ENCODE measurements around the gene RASGRF2. TPM values are rescaled to one million over a fixed set of nuclear protein-coding genes. Genes with fewer than 3 reads are reported as not detected.

Gene RASGRF2
- total RNA-seq, 1 experiment from 2014 or later = 0.48 TPM

GRCh38 chr5:81171769-81172168 lies 211.6 kb downstream of the RASGRF2 start:
- intact Hi-C loops (cut with micrococcal nuclease; ENCODE audit: unreplicated experiment) = no loop called here
- H3K9me2 ChIP-seq (ENCODE audit: insufficient read depth) = no peaks in the 10 kb centered on the region
- peak; percentile 4 to 45 for DNase-seq
- no peaks in the 10 kb centered on the region for H4K20me1 ChIP-seq (ENCODE audit: insufficient read depth)
- peak overlapping the region; percentile 32; the same call in 1 of the 2 replicates for H3K4me2 ChIP-seq
- no peaks in the 10 kb centered on the region for H3K4me1 ChIP-seq (replicated peaks; ENCODE audit: insufficient read depth)
- no peaks in the 10 kb centered on the region for H3K27me3 ChIP-seq (ENCODE audit: insufficient read depth, low read depth)
- no TSS peak for BruUV-seq (replicated peaks)
- H3K79me2 ChIP-seq (ENCODE audit: low read depth) = no peaks in the 10 kb centered on the region
- H3F3A ChIP-seq (ENCODE audit: insufficient read depth, low read depth) = no peaks in the 10 kb centered on the region
- H2AFZ ChIP-seq = no peak overlapping the region
- H3K27ac ChIP-seq = no peak overlapping the region
- H3K4me3 ChIP-seq = no peak overlapping the region
- POLR2A ChIA-PET (ENCODE audit: unreplicated experiment) = no interaction called here
- H3K36me3 ChIP-seq (ENCODE audit: low read depth) = no peaks in the 10 kb centered on the region
- no peaks in the 10 kb centered on the region for H3K9me3 ChIP-seq (ENCODE audit: insufficient read depth, low read depth)
- no peak for TF ChIP-seq CTCF (conservative IDR thresholded peaks at IDR 0.05)
- CTCF ChIA-PET = no interaction called here

- Histone ChIP-seq H3K9me2 (ENCODE audit: insufficient read depth) (no peaks in the 10 kb centered on the region), H4K20me1 (ENCODE audit: insufficient read depth) (no peaks in the 10 kb centered on the region), H3F3A (ENCODE audit: insufficient read depth, low read depth) (no peaks in the 10 kb centered on the region), H3K36me3 (ENCODE audit: low read depth) (no peaks in the 10 kb centered on the region), H3K4me1 (replicated peaks; ENCODE audit: insufficient read depth) (no peaks in the 10 kb centered on the region), H3K4me2 (no peak overlapping the region), H2AFZ (no peak overlapping the region), H3K4me3 (no peak overlapping the region), H3K9me3 (ENCODE audit: insufficient read depth, low read depth) (no peaks in the 10 kb centered on the region), H3K27ac (no peak overlapping the region), H3K27me3 (ENCODE audit: insufficient read depth, low read depth) (no peaks in the 10 kb centered on the region), H3K79me2 (ENCODE audit: low read depth) (no peaks in the 10 kb centered on the region)
- BruUV-seq (replicated peaks) = no TSS peak
- POLR2A ChIA-PET (ENCODE audit: unreplicated experiment) = no interaction called here
- no peak for DNase-seq
- intact Hi-C loops (cut with micrococcal nuclease; ENCODE audit: unreplicated experiment) = no loop called here
- TF ChIP-seq CTCF (conservative IDR thresholded peaks at IDR 0.05) = no peak
- TF ChIP-seq EZH2 (IDR thresholded peaks at IDR 0.05; ENCODE audit: low read depth) = no peak
- CTCF ChIA-PET = no interaction called here
Observed at GRCh38 chr5:81172710-81173109, 212.5 kb downstream of the RASGRF2 start.

GRCh38 chr5:81177061-81177460 lies 216.9 kb downstream of the RASGRF2 start:
- no peak overlapping the region for H3K4me2 ChIP-seq
- H3K9me3 ChIP-seq (ENCODE audit: insufficient read depth, low read depth) = no peaks in the 10 kb centered on the region
- POLR2A ChIA-PET (ENCODE audit: unreplicated experiment) = no interaction called here
- no peak for DNase-seq
- intact Hi-C loops (cut with micrococcal nuclease; ENCODE audit: unreplicated experiment) = no loop called here
- H3K4me1 ChIP-seq (replicated peaks; ENCODE audit: insufficient read depth) = no peaks in the 10 kb centered on the region
- no peak overlapping the region for H3K27ac ChIP-seq
- no peaks in the 10 kb centered on the region for H3K27me3 ChIP-seq (ENCODE audit: insufficient read depth, low read depth)
- no TSS peak for BruUV-seq (replicated peaks)
- H4K20me1 ChIP-seq (ENCODE audit: insufficient read depth) = no peaks in the 10 kb centered on the region
- no peak for TF ChIP-seq EZH2 (IDR thresholded peaks at IDR 0.05; ENCODE audit: low read depth)
- no peak for TF ChIP-seq CTCF (conservative IDR thresholded peaks at IDR 0.05)
- no peaks in the 10 kb centered on the region for H3K79me2 ChIP-seq (ENCODE audit: low read depth)
- H3F3A ChIP-seq (ENCODE audit: insufficient read depth, low read depth) = no peaks in the 10 kb centered on the region
- CTCF ChIA-PET = no interaction called here
- no peaks in the 10 kb centered on the region for H3K9me2 ChIP-seq (ENCODE audit: insufficient read depth)
- no peak overlapping the region for H3K4me3 ChIP-seq
- H3K36me3 ChIP-seq (ENCODE audit: low read depth) = no peaks in the 10 kb centered on the region
- no peak overlapping the region for H2AFZ ChIP-seq
